Posterior vena cava (tissue), 2 donors: Measurements from ENCODE around the gene COL26A1. TPM values are rescaled to one million over a fixed set of nuclear protein-coding genes. Genes with fewer than 3 reads are reported as not detected.
"Not testable (repeated sequence)": the region's sequence is repeated elsewhere in the genome, so short reads cannot be mapped to it uniquely, and the experiment has no call there.

Experiments
- DNase-seq: peaks from one replicate; pipeline ENCODE4 v3.0.0-alpha.2; 2020; ENCODE audit warnings: low spot score
- intact Hi-C, 2 donors: fragments of 100-400 bp; cut with DNase I; formaldehyde crosslinking; loops; one replicate each; pipeline versions ENCODE4 v1.14.1 to v1.14.2; 2022 to 2023
- total RNA-seq, 2 donors: library from RNA; stranded (reverse); fragmentation: NEBNext Ultra II Directional; extraction: Animal tissue kit (Norgen Biotek cat#: 25700); gene quantifications; one replicate each; pipeline ENCODE4 v1.2.1, GENCODE V29; 2021
- donor health status: DM: yes; HTN: yes; CAD: no.
- donor health status: DM: yes; HTN: yes; CAD: no.

Gene COL26A1
- total RNA-seq, 2 donors from 2014 or later: not detected

DNA sequence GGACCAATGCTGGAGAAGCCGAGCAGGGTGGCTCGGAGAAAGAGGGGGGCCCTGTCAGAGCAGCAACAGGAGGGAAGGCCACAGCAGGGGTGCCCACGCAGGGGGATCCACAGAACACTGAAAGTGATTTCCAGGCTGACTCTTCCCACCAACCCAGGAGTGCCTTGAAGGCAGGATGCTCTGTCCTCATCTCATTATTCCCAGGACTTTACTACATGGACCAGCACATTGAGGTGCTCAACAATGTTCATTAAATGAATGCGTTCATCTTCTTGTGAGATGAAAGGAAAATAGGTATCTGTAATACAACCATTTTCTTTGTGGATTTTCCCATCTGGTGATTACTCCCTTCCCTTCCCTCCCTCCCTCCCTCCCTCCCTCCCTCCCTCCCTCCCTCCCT, 71.0 kb downstream of the COL26A1 start:
- DNase-seq: no peak

DNA sequence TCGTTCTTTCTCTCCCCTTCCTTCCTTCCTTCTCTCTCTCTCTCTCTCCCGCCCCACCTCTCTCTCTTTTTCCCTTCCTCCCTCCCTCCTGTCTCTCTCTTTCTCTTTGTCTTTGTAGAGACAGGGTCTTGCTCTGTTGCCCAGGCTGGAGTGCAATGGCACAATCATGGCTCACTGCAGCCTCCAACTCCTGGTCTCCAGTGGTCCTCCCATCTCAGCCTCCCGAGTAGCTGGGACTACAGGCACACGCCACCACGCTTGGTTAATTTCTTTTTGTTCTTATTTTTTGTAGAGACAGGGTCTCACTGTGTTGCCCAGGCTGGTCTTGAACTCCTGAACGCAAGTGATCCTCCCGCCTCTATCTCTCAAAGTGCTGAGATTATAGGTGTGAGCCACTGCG, 71.5 kb downstream of the COL26A1 start:
- not testable (repeated sequence) for DNase-seq
- intact Hi-C loops: loop anchor here in 1 of 2 donors (5.0 kb wide), 1 partner anchor 878 kb away; no protein-coding TSS in a partner anchor

More for the DNA sequence above, 71.0 kb downstream of the COL26A1 start:
- intact Hi-C loops: loop anchor here in 1 of 2 donors (5.0 kb wide), 1 partner anchor 879 kb away; no protein-coding TSS in a partner anchor

GRCh38 chr7:101435461-101436220, 73.0 kb downstream of the COL26A1 start:
- intact Hi-C loops: no loop called here
- DNase-seq: no peak

- intact Hi-C loops: no loop called here
- DNase-seq: no peak
These were observed 73.6 kb downstream of the COL26A1 start for GRCh38 chr7:101436221-101436735.

DNA sequence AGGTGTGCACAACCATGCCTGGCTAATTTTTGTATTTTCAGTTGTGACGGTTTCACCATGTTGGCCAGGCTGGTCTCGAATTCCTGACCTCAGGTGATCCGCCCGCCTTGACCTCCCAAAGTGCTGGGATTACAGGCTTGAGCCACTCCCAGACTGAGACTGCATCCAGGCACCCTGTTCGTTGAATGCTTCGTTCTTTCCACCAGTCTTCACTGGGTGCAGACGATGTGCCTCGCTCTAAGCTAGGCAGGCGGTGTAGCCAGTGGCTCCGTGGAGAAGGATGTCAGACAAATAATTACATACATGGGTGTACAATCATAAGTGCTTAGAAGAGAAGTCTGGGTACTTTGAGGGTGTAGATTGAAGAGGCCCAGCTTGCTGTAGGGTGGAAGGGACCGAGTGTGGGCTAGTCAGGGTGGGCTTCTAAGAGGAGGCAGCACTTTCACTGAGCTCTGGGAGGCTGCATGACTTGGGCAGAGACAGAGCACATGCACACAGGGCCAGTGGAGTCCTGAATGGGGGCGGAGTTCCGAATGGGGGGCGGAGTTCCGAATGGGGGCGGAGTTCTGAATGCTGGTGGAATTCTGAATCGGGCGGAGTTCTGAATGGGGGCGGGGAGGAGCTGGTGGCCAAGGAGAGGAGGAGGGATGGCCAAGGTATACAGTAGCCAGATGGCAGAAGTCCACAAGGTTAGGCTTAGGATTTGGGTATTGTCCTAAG, 74.3 kb downstream of the COL26A1 start:
- no peak for DNase-seq
- intact Hi-C loops: no loop called here

DNA sequence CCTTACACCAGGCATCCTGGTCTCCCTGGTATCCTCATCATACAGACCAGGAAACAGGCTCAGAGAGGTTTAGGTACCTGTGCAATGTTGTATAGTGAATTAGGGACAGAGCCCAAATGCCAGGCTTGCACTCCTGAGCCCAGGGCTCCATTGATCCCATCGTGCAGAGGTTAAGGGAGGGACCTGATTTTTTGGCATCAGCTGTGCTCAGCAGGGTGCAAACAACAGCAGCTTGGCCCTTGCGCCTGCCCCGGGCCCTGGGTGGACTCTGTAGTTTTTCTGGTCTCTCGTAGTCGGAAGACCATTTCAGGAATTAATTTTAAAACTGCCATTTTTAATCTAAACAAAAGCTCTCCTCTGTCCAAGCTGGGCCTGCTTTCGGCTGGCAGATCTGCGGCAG, 79.2 kb downstream of the COL26A1 start:
- intact Hi-C loops: no loop called here
- no peak for DNase-seq

GRCh38 chr7:101442426-101443070, 79.9 kb downstream of the COL26A1 start:
- DNase-seq: no peak
- intact Hi-C loops: no loop called here

DNA sequence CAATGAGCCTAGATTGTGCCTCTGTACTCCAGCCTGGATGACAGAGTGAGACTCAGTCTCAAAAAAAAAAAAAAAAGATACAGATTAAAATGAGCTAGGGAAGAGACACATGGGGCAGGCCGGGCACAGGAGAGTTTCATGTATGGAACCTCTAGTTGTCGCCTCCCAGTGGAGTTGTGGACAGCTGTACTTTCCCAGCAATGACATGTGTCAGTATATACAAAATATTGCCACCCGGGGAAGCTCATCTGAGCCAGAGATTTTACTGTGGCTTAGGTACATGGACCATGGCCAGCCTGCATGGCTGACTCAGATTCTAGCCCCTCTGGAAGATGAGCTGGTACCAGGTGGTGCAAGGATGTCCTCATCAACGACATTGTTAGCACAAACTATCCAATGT, 87.4 kb downstream of the COL26A1 start:
- DNase-seq: no peak
- intact Hi-C loops: no loop called here

DNA sequence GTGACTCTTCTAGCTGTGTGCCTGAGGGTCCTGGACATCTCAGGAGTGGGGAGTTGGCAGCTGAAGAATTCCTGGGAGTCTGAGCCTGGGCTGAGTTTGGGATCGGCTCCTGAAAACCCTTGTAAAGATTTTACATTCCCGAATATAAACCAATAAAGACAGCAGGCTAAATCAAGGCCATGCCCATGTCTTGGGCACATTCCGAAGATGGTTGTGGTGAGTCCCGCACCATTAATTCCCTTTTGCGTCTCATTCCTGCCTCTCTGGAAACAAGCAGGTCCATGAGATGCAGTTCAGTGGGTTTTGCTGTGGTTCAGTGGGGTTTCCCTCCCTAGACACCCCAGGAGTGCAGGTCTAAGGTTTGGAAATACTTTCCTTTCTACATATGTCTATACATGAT, 90.9 kb downstream of the COL26A1 start:
- peak; percentile 35 for DNase-seq
- intact Hi-C loops: no loop called here

- peak; percentile 38 for DNase-seq
- intact Hi-C loops: no loop called here
These were observed 94.5 kb downstream of the COL26A1 start for GRCh38 chr7:101457001-101457750.

GRCh38 chr7:101465131-101465530, 102.5 kb downstream of the COL26A1 start:
- peak; percentile 38 for DNase-seq
- intact Hi-C loops: no loop called here

DNA sequence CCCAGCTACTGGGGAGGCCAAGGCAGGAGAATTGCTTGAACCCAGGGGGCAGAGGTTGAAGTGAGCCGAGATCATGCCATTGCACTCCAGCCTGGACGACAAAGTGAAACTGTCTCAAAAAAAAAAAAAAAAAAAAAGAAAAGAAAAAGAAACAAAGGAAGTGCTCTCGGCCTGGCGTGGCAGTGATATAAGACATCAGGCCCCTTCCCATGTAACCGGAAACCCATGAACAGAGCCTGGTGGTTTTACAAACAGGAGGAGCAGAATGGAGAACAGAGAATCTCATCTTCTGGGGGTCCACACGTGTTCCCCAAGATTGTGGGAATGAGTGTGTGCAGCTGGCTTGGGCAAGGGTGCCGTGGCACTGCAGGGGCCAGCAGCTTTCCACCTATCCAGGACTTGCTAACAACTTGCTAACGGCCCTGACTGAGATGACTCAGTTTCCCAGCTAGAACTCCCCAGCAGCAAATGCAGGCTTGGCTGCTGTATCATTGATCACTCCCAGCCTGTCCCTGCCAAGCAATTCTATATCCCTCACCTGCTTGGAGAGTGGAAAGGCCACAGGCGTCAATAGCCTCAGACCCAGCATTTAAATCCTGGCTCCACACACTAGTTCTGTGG, 103.0 kb downstream of the COL26A1 start:
- intact Hi-C loops: no loop called here
- peak; percentile 10 for DNase-seq

DNA sequence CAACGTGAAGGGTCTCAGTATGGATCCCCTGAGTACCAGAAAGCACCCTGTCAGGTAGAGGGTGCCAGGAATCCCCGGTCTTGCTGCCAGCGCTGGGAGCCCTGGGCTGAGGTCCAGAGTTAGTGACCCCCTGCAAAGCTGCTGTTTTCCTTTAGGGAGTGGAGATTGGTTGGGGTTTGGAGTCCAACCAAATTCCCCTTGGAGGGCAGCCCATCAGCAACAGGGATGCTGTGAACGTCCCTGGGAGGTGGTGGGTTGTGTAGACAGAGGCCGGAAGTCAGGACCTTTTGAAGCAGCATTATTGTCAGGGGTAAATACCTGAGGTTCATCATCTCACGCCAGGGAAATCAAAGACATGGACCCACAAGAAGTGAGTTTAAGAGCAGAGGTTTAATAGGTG, 104.2 kb downstream of the COL26A1 start:
- intact Hi-C loops: no loop called here
- peak; percentile 28 for DNase-seq

DNA sequence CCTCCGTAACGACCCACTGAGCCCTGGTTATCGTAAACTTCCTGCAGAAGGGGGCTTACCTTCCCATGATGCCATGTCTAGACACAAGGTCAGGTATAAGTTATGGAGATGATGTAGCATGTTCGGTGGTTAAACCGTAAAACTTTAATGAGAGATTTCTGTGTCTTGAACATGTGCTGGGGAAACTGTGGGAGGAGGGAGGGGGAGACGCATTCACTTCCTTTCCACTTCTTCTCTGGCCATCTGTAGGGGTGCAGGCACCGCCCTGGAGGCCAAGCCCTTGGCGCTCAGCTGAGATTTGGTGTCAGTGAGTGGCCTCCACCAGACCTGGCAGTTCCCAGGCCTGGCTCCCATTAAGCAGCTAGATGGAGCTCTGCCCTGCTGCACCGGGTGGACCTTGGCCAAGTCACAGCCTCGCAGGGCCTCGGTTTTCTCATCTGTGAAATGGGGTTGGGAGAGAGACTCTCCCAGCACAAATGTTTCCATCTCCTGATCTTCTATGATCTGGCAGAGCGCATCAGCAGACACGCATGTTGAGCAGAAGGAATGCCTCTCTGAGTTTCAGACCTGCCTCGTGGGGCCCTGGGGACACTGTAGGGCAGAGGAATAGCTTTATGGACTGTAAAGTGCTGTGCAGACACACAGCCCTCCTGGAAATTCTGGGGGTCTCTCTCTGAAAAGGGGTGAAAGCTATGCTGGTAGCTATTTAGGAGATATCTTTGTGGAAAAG, 106.0 kb downstream of the COL26A1 start:
- peak; percentile 46 for DNase-seq
- intact Hi-C loops: no loop called here

- intact Hi-C loops: no loop called here
- peak; percentile 7 for DNase-seq
These were observed 108.2 kb downstream of the COL26A1 start for GRCh38 chr7:101470668-101471487.

DNA sequence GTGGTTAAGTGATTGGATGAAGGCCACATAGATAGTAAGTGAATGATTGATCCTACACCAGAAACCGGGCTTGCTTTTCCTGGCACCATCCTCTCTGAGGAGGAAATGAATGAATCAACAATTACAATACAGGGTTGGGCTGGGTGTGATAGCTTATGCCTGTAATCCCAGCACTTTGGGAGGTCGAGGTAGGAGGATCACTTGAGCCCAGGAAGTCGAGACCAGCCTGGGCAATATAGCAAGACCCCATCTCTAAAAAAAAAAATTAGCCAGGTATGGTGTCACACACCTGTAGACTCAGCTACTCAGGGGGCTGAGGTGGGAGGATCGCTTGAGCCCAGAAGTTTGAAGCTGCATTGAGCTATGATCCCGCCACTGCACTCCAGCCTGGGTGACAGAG, 111.5 kb downstream of the COL26A1 start:
- peak; percentile 22 for DNase-seq
- intact Hi-C loops: no loop called here

DNA sequence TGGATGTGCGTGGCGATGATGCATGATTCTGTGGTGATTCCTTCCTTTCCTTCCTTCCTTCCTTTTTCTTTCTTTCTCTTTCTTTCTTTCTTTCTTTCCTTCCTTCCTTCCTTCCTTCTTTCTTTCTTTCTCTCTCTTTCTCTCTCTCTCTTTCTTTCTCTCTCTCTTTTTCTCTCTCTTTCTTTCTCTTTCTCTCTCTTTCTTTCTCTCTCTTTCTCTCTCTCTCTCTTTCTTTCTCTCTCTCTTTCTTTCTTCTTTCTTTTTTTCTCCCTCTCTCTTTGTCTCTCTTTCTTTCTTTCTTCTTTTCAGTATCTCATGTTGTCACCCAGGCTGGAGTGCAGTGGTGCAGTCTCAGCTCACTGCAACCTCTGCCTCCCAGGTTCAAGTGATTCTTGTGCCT, 113.0 kb downstream of the COL26A1 start:
- intact Hi-C loops, DNase-seq: not testable (repeated sequence)
